SU-DHL-6 (cell line): ENCODE measurements around the gene SHISA5.

Source experiments
- H2AFZ ChIP-seq: fragments of 200-600 bp; sonication (generic); 2 replicates; pipeline ENCODE4 v1.6.1; 2014; ENCODE audit warnings: low read depth, mild to moderate bottlenecking, moderate library complexity, mixed read lengths, antibody characterized with exemption, low read length; ENCODE audit not compliant: severe bottlenecking
- H3F3A ChIP-seq: fragments of 200-600 bp; shearing (Covaris generic); 2 replicates; pipeline ENCODE4 v1.6.0; 2016; ENCODE audit warnings: antibody characterized with exemption, mild to moderate bottlenecking; ENCODE audit not compliant: insufficient read depth
- H3K27ac ChIP-seq: fragments of 200-600 bp; sonication (generic); 2 replicates; pipeline ENCODE4 v1.5.1; 2016; ENCODE audit warnings: low read depth, mild to moderate bottlenecking, low read length, moderate library complexity, mixed read lengths
- H3K27me3 ChIP-seq: fragments of 200-600 bp; sonication (generic), shearing (Covaris generic); 2 replicates; pipeline ENCODE4 v1.6.0; 2014; ENCODE audit warnings: mild to moderate bottlenecking, low read length
- H3K36me3 ChIP-seq: fragments of 200-600 bp; sonication (generic); 2 replicates; pipeline ENCODE4 v1.6.1; 2014; ENCODE audit warnings: mild to moderate bottlenecking, low read length, mixed read lengths
- H3K4me2 ChIP-seq: fragments of 300-600, 200-600 bp; shearing (Covaris generic), sonication (generic); 2 replicates; pipeline ENCODE4 v1.6.0; 2014; ENCODE audit warnings: low read length, low read depth, mild to moderate bottlenecking; ENCODE audit not compliant: poor library complexity, severe bottlenecking
- H3K4me3 ChIP-seq: fragments of 200-600 bp; sonication (generic); 2 replicates; pipeline ENCODE4 v1.5.1; 2014; ENCODE audit warnings: antibody characterized with exemption, low read length, mild to moderate bottlenecking, mixed read lengths; ENCODE audit not compliant: insufficient read depth, poor library complexity, severe bottlenecking
- H3K79me2 ChIP-seq: fragments of 200-600 bp; sonication (generic); 2 replicates; pipeline ENCODE4 v1.6.1; 2014; ENCODE audit warnings: mild to moderate bottlenecking, low read length, moderate library complexity; ENCODE audit not compliant: insufficient read depth
- H3K9ac ChIP-seq: fragments of 200-600 bp; sonication (generic); 2 replicates; pipeline ENCODE4 v1.7.0; 2014; ENCODE audit warnings: mild to moderate bottlenecking, low read length
- H3K9me2 ChIP-seq: fragments of 200-600 bp; sonication (generic); replicated peaks from 2 replicates; pipeline ENCODE4 v1.6.1; 2014; ENCODE audit warnings: low read length; ENCODE audit not compliant: insufficient read depth
- H3K9me3 ChIP-seq: fragments of 200-600 bp; sonication (generic); 2 replicates; pipeline ENCODE4 v1.6.1; 2014; ENCODE audit warnings: low read length, mixed read lengths; ENCODE audit not compliant: insufficient read depth
- H4K20me1 ChIP-seq: fragments of 200-600 bp; sonication (generic); 2 replicates; pipeline ENCODE4 v1.6.1; 2014; ENCODE audit warnings: low read depth, mild to moderate bottlenecking, antibody characterized with exemption, low read length, moderate library complexity, mixed read lengths
- CTCF ChIP-seq: fragments of 200-600 bp; sonication (generic); IDR thresholded peaks from one replicate; pipeline ENCODE4 v1.5.1; 2017; ENCODE audit warnings: antibody characterized with exemption, mild to moderate bottlenecking, low read length, moderate library complexity; ENCODE audit not compliant: insufficient read depth, poor library complexity, severe bottlenecking
- EZH2phosphoT487 ChIP-seq: fragments of 200-600 bp; sonication (generic), shearing (Covaris generic); conservative IDR thresholded peaks from 2 replicates; pipeline ENCODE4 v1.6.1; 2018; ENCODE audit warnings: mild to moderate bottlenecking, antibody characterized with exemption, low read length, moderate library complexity, mixed read lengths

SHISA5 gene

GRCh38 chr3:48460517-48460902 is 43.5 kb downstream of the SHISA5 start:
- no peak overlapping the region for H3K4me3 ChIP-seq
- no peak overlapping the region for H2AFZ ChIP-seq
- TF ChIP-seq CTCF (no peak), EZH2phosphoT487 (no peak)
- H3K27ac ChIP-seq = no peak overlapping the region
- H3K27me3 ChIP-seq = no peaks in the 10 kb centered on the region
- H3K9me2 ChIP-seq = no peaks in the 10 kb centered on the region
- H3K36me3 ChIP-seq = peaks cover 9% of the 10 kb centered on the region; the same call in 1 of the 2 replicates
- no peaks in the 10 kb centered on the region for H4K20me1 ChIP-seq
- no peak overlapping the region for H3K4me2 ChIP-seq
- H3F3A ChIP-seq = peaks cover 4% of the 10 kb centered on the region; the same call in 1 of the 2 replicates
- no peaks in the 10 kb centered on the region for H3K9me3 ChIP-seq
- no peaks in the 10 kb centered on the region for H3K79me2 ChIP-seq
- H3K9ac ChIP-seq = no peak overlapping the region

GRCh38 chr3:48459773-48460516 is 44.0 kb downstream of the SHISA5 start:
- Histone ChIP-seq H3K79me2 (no peaks in the 10 kb centered on the region), H3K4me3 (no peak overlapping the region), H4K20me1 (no peaks in the 10 kb centered on the region), H3K4me2 (no peak overlapping the region), H2AFZ (no peak overlapping the region), H3K36me3 (peaks cover 12% of the 10 kb centered on the region; the same call in 1 of the 2 replicates), H3K9me2 (no peaks in the 10 kb centered on the region), H3K27me3 (no peaks in the 10 kb centered on the region), H3K9ac (no peak overlapping the region), H3F3A (peaks cover under 1% of the 10 kb centered on the region; the same call in 1 of the 2 replicates), H3K9me3 (no peaks in the 10 kb centered on the region), H3K27ac (no peak overlapping the region)
- TF ChIP-seq EZH2phosphoT487 = no peak
- no peak for TF ChIP-seq CTCF

GRCh38 chr3:48459331-48459730 is 44.6 kb downstream of the SHISA5 start:
- Histone ChIP-seq H3K27ac (no peak overlapping the region), H4K20me1 (no peaks in the 10 kb centered on the region), H3F3A (no peaks in the 10 kb centered on the region), H2AFZ (no peak overlapping the region), H3K36me3 (peaks cover 12% of the 10 kb centered on the region; the same call in 1 of the 2 replicates), H3K27me3 (no peaks in the 10 kb centered on the region), H3K9me2 (no peaks in the 10 kb centered on the region), H3K4me2 (no peak overlapping the region), H3K4me3 (no peak overlapping the region), H3K9me3 (no peaks in the 10 kb centered on the region), H3K79me2 (no peaks in the 10 kb centered on the region), H3K9ac (no peak overlapping the region)
- no peak for TF ChIP-seq CTCF
- no peak for TF ChIP-seq EZH2phosphoT487
